Islet precursor cell (in vitro differentiated cells): ENCODE results near the gene SLC6A11.

Source experiments
- DNase-seq: peaks from one replicate; pipeline ENCODE4 v3.0.0-alpha.2; 2018

The SLC6A11 gene

DNA sequence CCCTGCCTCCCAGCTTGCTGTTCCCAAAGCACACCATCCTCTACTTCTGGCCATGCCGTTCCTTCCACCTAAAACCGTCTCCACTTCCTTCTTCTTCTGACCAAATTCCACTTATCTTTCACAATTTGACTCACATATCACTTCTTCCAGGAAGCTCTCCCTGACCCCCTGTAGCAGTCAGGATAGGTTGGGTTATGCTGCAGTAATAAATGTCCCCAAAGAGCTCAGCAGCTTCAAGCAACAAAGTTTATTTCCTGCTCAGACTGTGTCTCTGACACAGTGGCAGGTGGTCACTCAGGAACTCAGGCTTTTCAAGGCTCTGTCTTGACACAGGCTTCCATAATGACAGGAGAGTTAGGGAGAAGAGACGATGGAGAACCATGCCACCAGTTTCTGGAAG lies 27.4 kb downstream of the SLC6A11 start:
- no peak for DNase-seq

DNA sequence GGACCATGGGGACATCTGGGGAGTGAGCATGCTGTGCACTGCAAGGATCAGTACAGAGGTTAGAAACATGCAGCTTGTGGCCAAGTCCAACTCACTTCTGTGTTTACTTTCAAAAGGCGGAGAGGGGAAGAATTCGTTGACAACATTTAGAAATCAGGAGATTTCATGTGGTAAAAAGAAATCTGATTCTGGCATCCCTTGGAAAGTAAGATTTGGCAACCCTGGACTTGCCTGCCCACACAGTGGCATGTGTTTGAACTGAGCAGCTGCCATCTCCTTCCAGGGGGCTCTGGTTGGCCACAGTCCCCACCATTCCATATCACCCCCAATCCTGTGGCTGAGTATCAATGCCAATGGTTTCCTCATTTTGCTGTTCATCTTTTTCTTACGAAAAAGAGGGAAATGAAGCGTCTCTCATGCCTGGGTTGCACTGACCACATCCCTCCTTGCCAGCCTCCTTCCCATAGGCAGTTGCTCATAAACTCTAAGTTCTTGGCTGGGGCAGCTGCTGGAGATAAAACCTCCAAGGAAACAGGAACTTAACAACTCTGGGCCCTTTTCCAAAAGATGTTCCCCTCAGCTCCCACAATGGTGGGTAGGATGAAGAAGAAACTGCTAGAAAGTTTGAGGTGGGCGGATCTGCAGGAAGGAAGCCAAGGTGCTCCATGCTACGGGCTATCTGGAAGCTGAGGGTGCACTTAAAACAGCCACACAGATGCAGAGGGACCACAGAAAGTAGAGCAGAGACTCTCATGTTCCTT lies 29.2 kb downstream of the SLC6A11 start:
- no peak for DNase-seq

DNA sequence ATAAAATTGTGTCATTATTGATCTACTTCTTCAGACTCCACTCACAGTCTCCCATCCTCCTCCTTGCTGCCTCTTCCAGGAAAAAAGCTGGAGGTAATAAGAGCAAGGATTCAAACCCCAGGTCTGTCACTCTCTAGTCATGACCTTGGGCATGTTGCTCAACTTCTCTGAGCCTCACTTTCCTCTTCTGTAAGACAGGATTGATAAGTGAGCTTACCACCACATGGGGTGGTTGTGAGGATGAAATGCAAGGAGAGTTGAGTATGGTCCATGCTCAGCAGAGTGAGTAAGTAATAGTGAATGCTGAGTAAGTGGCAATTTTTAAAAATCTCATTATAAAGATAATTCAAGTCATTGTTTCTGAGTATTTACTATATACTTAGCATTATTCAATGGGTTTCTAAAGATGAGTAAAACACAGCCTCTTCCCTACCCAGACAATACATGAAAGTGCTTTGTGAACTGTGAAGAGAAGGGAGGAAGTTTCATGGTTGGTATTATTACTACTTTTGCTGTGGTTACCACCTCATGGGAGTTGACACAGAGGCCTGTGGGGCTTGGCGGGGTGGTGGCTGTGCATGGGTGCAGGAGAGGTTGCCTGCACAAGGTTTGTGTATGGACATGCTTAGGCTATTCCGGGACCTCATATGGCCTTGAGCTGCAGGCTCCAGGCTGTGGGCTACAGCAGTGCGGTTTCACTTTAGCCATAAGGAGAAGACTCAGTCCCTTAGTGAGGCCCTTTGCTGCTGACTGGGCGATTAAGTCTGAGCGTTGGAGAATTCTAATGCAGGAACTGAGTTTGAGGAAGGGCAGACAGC lies 30.0 kb downstream of the SLC6A11 start:
- DNase-seq = no peak

DNA sequence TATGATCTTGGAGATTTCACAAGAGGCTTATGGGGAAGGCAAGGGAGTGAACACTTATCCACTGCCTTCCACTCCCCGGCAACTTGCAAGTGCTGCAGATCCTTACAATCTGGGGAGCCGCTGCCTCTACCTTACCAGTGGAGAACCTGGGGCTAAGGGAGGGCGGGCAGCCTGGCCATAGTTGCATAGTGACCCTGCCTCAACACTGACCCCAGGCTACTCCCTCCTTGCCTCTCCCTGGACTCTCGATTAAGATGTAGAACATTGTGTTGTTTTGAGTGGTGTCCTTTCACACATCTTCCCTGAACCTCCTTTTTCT lies 30.6 kb downstream of the SLC6A11 start:
- DNase-seq = no peak

DNA sequence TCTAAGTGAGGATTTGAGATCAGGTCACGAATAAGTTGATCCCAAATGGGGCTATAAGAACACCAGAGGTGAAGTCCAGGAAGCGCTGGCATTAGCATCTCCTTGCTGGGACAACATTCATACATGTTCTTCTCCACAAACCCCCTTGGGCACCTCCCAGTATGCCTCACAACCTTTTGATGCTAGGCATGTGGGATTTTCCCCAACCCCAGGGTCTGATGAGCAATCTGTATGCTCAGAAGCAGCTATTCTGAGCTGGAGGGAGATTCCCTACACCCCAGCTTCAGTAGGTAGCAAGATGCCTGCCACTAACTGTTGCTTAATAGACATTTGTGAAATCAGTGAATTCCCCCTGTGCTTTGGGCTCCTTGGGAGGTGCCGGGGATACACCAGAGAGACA lies 32.2 kb downstream of the SLC6A11 start:
- DNase-seq = no peak

DNA sequence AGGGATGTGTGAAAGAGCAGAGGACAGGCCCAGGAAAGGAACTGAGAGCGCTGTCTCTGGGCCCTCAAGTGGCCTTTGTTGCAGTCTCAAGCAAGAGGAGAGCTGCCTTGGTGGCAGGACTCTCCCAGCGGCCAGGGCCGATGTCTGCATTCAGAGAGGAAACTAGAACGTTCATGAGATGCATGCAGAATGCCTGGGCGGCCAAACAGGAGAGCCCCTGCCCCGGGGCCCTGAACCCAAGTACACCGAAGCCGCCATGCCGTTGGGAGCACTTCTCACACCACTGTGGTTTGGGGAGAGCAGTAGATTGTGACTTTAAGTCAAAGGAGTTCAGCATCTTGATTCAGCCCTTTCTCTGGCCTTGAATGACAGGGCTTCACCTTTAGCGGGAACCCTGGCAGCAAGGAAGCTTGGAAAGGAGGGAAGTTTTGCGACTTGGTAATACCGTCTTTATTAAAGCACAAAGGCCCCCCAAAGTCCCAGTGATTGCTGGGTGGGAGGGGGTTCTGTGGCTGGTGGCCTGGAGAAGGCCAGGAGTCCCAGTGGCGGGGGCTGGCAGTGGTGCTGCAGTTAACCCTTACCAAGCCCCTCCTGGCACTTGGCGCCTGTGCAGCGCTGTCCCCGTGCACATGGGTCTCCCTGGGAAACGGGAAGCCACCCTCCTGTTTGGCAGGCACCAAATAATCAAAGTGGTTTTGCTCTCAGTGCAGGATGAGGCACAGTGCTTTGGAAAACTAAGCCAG lies 36.2 kb downstream of the SLC6A11 start:
- no peak for DNase-seq

DNA sequence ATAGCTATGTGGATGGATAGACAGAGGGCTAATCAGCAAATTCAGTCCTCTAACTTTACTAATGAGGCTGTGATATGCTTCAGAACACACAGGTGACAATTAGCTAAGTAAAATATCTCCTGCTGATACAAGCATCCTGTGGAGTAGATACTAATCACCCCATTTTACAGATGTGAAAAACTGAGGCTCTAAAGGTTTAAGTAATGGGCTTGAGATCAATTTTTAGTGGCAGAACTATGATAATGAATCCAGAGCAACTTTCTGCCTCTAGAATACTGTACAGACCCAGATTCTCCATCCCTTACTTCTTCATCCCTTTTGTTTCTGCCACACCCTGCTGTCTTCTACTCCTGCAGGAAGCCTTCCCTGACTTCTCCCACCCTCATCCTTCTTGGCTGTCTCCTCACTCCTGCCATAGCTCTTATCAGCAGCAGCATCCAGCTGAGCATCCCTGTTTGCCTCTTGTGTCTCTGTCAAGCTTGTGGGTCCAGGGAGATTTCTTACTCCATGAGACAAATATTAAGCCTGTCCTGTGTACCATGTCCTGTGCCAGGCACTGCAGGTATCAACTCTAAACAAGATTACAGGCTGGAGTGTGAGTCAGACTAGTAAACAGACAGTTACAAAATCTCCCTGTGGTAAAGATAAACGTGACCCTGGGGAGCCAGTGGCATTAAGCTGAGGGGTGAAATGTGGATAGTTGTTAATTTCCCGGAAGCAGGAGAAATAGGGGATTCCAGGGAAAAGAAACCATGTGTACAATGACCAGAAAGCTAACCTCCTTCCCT lies 39.2 kb downstream of the SLC6A11 start:
- DNase-seq = no peak

DNA sequence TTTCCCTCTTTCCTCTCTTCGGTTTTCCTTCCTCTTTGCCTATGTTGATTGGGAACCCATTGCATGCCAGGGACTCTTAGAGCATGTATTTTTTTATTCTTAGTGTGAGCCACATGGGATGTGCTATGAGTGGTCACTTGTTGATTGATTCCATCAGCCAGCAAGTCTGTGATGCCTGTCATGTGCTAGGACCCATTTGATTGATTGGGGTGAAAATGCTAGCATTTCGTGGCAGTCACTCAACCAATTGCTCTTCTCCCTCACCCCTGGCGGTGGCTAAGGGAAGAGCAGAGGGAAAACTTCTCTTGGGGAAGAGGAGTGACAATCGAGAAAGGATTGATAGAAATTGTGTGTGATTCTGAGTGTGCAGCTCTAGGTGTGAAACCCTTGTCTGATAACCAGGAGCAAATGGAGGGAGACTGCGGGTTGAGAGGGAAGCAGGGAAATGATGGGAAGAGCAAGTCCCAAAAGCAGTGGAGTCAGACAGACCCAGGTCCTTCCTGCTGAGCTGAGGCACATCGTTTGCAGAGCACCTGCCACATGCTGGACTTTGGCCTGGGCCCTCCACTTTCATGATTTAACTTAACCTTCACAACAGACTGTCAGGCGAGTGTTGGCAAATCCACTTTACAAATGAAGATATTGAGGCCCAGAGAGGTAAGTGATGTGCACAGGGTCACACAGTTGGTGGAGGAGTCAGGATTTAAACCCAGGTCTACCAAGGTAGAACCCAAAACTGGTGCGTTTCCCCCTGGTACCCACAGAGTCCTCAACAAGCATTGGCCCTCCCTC lies 40.0 kb downstream of the SLC6A11 start:
- DNase-seq = no peak

DNA sequence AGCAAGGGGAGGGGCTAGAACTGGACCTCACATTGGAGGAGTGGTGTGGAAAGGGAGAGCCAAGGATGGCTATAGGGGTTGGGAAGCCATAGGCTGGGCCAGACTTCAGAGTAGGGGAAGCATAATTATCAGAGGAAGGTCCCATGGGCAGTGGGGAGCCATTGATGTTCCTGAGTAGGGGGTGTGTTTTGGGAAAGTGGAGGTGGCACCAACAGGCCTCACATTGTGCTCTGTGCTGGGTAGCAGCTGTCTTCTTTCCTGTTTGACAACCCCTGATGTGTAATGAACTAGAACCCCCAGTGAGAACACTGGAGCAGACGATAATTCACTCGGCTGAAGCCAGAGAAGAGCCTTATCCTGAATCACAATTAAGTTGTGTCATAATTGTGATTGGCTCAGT lies 41.2 kb downstream of the SLC6A11 start:
- no peak for DNase-seq

DNA sequence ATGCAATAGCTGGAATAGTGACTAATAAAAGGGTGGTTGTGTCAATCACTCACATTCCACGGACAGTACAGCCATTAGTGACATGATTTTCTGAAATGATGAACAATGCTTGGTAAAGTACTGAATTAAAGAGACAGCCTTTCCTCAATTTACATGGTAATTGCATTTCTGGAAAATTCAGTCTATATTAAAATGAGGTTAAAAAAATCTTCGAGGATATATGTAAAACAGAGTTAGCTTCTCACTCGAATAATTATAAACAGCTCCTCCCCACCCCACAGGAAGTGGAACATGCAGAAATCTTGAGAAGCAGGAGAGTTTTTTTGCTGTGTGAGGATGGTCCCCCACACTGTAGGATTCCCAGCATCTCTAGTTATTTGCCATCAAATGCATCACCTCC lies 42.1 kb downstream of the SLC6A11 start:
- DNase-seq = no peak

DNA sequence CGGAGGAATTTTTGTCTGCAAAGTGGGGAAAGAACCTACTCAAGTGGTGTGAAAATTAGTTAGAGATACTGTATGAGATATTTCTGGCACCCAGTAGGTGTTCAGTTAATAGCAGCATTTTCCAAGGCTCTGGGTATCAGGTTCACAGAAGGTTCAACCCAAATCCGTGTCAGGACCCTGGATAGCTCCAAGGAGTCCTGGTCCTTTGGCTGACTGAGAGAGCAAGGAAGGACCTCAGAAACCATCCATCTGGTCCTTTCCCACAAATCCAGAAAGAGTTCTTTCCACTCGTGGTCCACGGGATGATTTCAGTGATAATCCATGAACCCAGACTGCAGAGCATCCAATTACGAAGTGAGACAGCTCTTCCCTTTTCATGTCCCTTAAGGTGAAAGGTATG lies 51.4 kb downstream of the SLC6A11 start:
- peak; percentile 67 for DNase-seq

DNA sequence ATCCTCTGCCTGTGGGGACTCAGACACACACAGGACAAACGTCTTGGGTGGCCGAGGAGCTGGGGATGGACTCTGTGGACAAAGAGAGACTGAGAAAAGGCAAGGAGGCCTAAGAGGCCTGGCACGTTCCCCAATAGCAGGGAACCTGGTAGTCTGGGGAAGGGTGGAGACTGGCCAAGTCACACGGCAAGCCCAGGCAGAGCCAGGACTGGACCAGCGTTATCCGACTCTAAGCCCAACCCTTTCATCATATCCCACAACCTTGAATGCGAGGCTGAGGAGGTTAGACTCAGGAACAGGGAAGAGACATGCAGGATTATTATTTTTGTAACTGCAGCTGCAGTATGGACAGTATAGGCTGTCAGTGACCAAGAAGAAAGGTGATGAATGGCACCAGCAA lies 53.4 kb downstream of the SLC6A11 start:
- DNase-seq = no peak

DNA sequence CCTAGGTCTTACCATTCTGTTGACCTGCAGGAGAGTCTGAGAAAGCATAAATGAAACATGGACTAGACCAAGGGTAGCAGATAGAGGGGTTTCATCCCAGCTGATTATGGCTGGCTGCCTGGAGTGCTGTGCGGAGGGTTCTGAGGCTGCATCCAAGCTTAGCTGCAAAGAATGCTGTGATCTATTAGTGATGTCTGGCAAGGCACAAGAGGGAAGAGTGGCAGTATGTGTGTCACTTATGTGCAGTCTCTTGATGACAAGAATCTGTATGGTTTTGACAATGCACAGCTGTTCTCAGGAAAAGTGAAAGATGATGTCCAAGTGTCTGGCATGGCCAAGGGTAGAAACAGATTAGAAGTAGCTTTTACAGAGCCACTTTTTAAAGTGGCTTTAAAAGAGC lies 54.3 kb downstream of the SLC6A11 start:
- no peak for DNase-seq

DNA sequence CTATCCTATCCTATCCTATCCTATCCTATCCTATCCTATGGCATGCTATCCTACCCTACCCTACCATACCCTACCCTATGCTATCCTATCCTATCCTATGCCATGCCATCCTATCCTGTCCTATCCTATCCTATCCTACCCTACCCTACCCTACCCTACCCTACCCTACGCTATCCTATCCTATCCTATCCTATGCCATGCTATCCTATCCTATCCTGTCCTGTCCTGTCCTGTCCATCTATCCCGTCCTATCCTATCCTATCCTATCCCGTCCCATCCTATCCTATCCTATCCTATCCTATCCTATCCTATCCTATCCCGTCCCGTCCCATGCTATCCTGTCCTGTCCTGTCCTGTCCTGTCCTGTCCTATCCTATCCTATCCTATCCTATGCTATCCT lies 57.4 kb downstream of the SLC6A11 start:
- DNase-seq = no peak

DNA sequence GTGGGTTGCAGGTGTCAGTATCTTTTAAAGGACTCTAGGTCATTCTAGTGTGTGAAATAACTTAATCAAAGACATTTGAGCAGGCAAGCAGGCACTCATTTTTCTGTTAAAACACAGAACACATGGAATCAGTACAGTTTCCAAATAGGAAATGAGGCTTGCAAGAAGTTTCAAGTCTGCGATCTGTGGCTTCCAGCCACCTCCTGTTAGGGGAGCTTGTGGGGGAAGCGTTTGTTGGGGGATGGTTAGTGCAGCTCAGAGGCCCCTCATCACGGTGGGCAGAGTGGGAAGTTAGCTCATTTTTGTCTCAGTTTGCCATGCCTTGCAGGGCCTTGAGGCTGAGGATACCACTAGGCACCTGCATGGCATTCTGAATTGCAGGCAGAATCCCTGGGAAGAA lies 59.9 kb downstream of the SLC6A11 start:
- no peak for DNase-seq

DNA sequence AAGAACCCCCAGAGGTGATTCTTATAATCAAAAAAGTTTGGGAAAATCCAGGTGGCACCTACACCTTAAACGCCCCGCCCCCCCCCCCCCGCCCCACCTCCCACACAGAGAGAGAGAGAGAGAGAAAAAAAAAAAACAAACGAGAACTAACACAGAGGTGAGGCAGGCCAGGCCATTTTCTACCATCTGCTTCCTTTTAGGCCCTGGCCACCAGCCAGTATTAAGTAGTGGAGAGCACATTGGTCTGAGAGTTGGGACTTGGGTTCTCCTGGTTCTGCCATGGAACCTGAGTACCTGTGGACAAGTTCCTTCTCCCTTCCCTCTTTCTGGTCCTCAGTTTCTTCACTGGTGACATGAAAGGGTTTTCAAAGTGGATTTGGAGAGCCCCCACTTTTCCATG lies 60.6 kb downstream of the SLC6A11 start:
- DNase-seq = no peak

DNA sequence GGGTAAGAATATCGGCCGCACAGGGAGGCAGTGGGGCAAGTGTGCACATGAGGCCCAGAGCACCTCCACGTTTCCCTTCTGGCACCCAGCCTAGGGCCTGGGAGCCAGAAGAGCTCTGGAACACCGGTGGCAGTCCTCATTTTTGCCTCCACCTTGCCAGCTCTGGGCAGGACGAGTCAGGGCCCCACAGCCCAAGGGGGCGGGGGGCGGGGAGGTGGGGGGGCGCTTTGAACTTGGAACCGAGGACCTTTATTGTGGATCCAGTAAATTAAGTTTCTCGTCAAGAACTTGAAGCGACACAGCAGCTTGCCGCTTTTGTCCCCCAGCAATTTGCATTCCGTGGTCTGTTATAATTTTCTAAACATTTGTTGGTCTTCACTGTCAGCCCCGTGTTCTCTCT lies 66.8 kb downstream of the SLC6A11 start:
- no peak for DNase-seq

DNA sequence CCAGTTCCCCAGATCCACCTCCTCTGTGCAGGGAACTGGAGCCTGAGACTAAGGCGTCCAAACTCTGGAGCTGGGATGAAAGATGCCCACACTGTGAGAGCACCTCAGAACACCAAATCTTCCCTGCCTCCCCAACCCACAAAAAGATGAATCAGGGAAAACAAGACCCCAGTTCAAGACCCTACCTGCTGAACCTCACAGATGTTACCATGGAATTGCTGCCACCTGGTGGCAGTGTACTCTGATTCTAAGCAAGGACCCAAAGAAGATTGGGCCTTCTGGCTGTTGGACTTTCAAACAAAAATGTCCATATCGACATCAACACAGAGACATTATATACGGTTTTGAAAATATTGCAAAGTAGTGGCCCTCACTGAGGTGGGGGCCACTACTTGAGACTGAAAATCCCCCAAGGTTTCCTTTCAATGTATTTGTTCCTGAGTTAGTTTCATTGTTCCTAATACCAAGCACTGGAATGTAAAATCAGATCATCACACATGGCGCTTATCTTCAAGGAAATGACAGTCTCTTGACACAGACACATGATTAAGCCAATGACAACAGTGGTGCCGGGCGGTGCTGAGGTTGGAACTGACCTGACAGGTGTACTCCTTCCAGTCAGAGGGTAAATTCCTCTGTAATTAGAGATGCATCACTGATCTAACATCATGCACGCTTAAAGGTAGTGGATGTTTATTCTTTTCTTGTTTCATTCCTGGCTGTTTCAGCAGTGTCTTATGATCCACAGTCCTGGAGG lies 67.6 kb downstream of the SLC6A11 start:
- DNase-seq = no peak

DNA sequence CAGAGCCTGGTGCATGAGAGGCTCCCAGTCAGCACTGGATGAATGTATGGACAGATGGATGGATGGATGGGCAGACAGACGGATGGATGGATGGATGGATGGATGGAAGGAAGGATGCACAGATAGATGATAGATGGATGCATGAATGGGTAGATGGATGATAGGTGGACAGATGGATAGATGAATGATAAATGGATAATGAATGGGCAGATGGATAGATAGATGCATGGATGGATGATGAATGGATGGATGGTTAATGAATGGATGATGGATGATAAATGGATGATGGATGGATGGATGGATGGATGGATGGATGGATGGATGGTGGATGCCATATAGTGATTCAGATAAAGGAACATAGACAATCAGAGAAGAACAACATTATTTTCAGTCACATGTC lies 71.0 kb downstream of the SLC6A11 start:
- DNase-seq = no peak

DNA sequence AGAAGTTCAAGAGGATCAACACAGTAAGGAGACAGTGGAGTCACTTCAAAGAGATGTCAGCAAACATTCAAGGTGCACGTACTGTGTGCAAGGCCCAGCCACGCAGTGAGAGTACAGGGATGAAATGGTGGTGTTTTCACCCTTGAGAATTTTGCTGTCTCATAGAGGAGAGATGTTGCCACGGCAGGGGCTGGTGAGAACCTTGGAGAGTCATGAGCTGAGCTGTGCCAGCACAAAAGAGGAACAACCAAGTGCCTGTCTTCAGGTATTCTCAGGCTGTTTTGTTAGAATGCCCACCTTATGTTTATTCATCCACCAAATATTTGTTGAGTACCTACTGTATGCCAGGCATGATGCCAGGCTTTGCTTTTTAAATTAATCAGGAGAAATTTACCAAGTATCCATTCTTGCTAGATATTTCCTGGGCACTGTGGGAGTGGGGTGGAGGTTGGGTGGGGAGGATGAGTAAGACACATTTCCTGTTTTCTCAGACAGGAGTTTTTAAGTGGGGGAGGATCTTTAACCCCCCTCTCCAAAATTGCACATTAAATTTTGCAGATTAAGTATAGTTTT lies 72.6 kb downstream of the SLC6A11 start:
- DNase-seq = no peak
